ENCODE measurements around the gene MAB21L3. TPM values are rescaled to one million over a fixed set of nuclear protein-coding genes. Genes with fewer than 3 reads are reported as not detected.

Gene MAB21L3
- total RNA-seq, 1 donor from 2014 or later: 0.18 TPM

GRCh38 chr1:116165572-116165971, 54.4 kb downstream of the MAB21L3 start:
- Mint-ChIP-seq H3K9me3 (ENCODE audit: unreplicated experiment) (no peaks in the 10 kb centered on the region), H3K4me1 (ENCODE audit: unreplicated experiment) (peaks cover 17% of the 10 kb centered on the region), H3K36me3 (ENCODE audit: low read depth, unreplicated experiment) (no peaks in the 10 kb centered on the region), H3K27me3 (ENCODE audit: unreplicated experiment) (peaks cover 2% of the 10 kb centered on the region), H3K4me3 (ENCODE audit: unreplicated experiment) (no peak overlapping the region), H3K27ac (ENCODE audit: unreplicated experiment) (no peak overlapping the region)
- no peak for TF ChIP-seq CTCF (IDR thresholded peaks at IDR 0.05; ENCODE audit: unreplicated experiment)
- no peak for DNase-seq (ENCODE audit: low spot score)

GRCh38 chr1:116166011-116166571, 54.9 kb downstream of the MAB21L3 start:
- H3K27me3 Mint-ChIP-seq (ENCODE audit: unreplicated experiment): peaks cover 2% of the 10 kb centered on the region
- no peaks in the 10 kb centered on the region for H3K36me3 Mint-ChIP-seq (ENCODE audit: low read depth, unreplicated experiment)
- H3K4me1 Mint-ChIP-seq (ENCODE audit: unreplicated experiment): peaks cover 17% of the 10 kb centered on the region
- H3K27ac Mint-ChIP-seq (ENCODE audit: unreplicated experiment): no peak overlapping the region
- no peak for DNase-seq (ENCODE audit: low spot score)
- H3K4me3 Mint-ChIP-seq (ENCODE audit: unreplicated experiment): no peak overlapping the region
- no peak for TF ChIP-seq CTCF (IDR thresholded peaks at IDR 0.05; ENCODE audit: unreplicated experiment)
- H3K9me3 Mint-ChIP-seq (ENCODE audit: unreplicated experiment): no peaks in the 10 kb centered on the region

GRCh38 chr1:116166655-116167054, 55.5 kb downstream of the MAB21L3 start:
- H3K9me3 Mint-ChIP-seq (ENCODE audit: unreplicated experiment): no peaks in the 10 kb centered on the region
- H3K4me1 Mint-ChIP-seq (ENCODE audit: unreplicated experiment): peaks cover 17% of the 10 kb centered on the region
- peaks cover 2% of the 10 kb centered on the region for H3K27me3 Mint-ChIP-seq (ENCODE audit: unreplicated experiment)
- no peak for TF ChIP-seq CTCF (IDR thresholded peaks at IDR 0.05; ENCODE audit: unreplicated experiment)
- H3K36me3 Mint-ChIP-seq (ENCODE audit: low read depth, unreplicated experiment): no peaks in the 10 kb centered on the region
- no peak overlapping the region for H3K27ac Mint-ChIP-seq (ENCODE audit: unreplicated experiment)
- no peak for DNase-seq (ENCODE audit: low spot score)
- H3K4me3 Mint-ChIP-seq (ENCODE audit: unreplicated experiment): no peak overlapping the region

- Mint-ChIP-seq H3K9me3 (ENCODE audit: unreplicated experiment) (no peaks in the 10 kb centered on the region), H3K27me3 (ENCODE audit: unreplicated experiment) (peaks cover 2% of the 10 kb centered on the region), H3K4me3 (ENCODE audit: unreplicated experiment) (peak overlapping the region; percentile 87), H3K27ac (ENCODE audit: unreplicated experiment) (no peak overlapping the region), H3K4me1 (ENCODE audit: unreplicated experiment) (peaks cover 17% of the 10 kb centered on the region), H3K36me3 (ENCODE audit: low read depth, unreplicated experiment) (no peaks in the 10 kb centered on the region)
- no peak for TF ChIP-seq CTCF (IDR thresholded peaks at IDR 0.05; ENCODE audit: unreplicated experiment)
- DNase-seq (ENCODE audit: low spot score): peak; percentile 35
Observed at GRCh38 chr1:116167625-116168276, 56.6 kb downstream of the MAB21L3 start.

GRCh38 chr1:116168277-116169032, 57.3 kb downstream of the MAB21L3 start:
- peak; percentile 87 for DNase-seq (ENCODE audit: low spot score)
- H3K27ac Mint-ChIP-seq (ENCODE audit: unreplicated experiment): peak overlapping the region; percentile 86
- H3K9me3 Mint-ChIP-seq (ENCODE audit: unreplicated experiment): no peaks in the 10 kb centered on the region
- peaks cover 2% of the 10 kb centered on the region for H3K27me3 Mint-ChIP-seq (ENCODE audit: unreplicated experiment)
- peak; percentile 88 for TF ChIP-seq CTCF (IDR thresholded peaks at IDR 0.05; ENCODE audit: unreplicated experiment)
- H3K4me3 Mint-ChIP-seq (ENCODE audit: unreplicated experiment): peak overlapping the region; percentile 87
- peaks cover 17% of the 10 kb centered on the region for H3K4me1 Mint-ChIP-seq (ENCODE audit: unreplicated experiment)
- H3K36me3 Mint-ChIP-seq (ENCODE audit: low read depth, unreplicated experiment): no peaks in the 10 kb centered on the region

Data from endothelial cell (in vitro differentiated cells).